CD8-positive, alpha-beta memory T cell (primary cell): ENCODE results near the gene CDK8. TPM values are rescaled to one million over a fixed set of nuclear protein-coding genes. Genes with fewer than 3 reads are reported as not detected.

ENCODE experiments used
- CTCF ChIA-PET: fragments of 350-600 bp; sonication (Branson Sonifier 250); formaldehyde crosslinking; loops from one replicate; lab custom pipeline; 2021; ENCODE audit warnings: antibody characterized with exemption; lab: Charles Lee
- POLR2A ChIA-PET: fragments of 350-600 bp; sonication (Branson Sonifier 250); formaldehyde crosslinking; loops from one replicate; lab custom pipeline; 2021; ENCODE audit warnings: antibody characterized with exemption; lab: Charles Lee
- DNase-seq, 5 donors: peaks; one replicate each; pipeline versions ENCODE4 v3.0.0 to v3.0.0-alpha.2; 2020 to 2022; ENCODE audit warnings: mixed read lengths in 1 of 5
- H3K27ac ChIP-seq: one replicate; pipeline ENCODE4 v1.7.0; 2013; ENCODE audit warnings: low read depth, mild to moderate bottlenecking, low read length, moderate library complexity
- H3K27me3 ChIP-seq: 2 replicates; pipeline ENCODE4 v1.7.0; 2013; ENCODE audit warnings: low read length, mild to moderate bottlenecking; ENCODE audit not compliant: insufficient read depth, poor library complexity, severe bottlenecking
- H3K36me3 ChIP-seq: 2 replicates; pipeline ENCODE4 v1.7.0; 2013; ENCODE audit warnings: mild to moderate bottlenecking, low read length, moderate library complexity; ENCODE audit not compliant: insufficient read depth
- H3K4me1 ChIP-seq: 2 replicates; pipeline ENCODE4 v1.7.0; 2013; ENCODE audit warnings: mild to moderate bottlenecking, low read length, moderate library complexity; ENCODE audit not compliant: insufficient read depth
- H3K4me3 ChIP-seq: 2 replicates; pipeline ENCODE4 v1.7.0; 2013; ENCODE audit warnings: mild to moderate bottlenecking, low read length
- H3K9me3 ChIP-seq: 2 replicates; pipeline ENCODE4 v1.7.0; 2013; ENCODE audit warnings: mild to moderate bottlenecking, low read length
- H3K27ac Mint-ChIP-seq, 8 donors: one replicate each; pipeline ENCODE4 v1.8.0; 2020 to 2021; ENCODE audit warnings: mixed read lengths in 8 of 8, mild to moderate bottlenecking in 6 of 8, inconsistent platforms in 3 of 8, moderate library complexity in 3 of 8
- H3K27me3 Mint-ChIP-seq, 2 donors: one replicate each; pipeline ENCODE4 v1.8.0; 2020 to 2021; ENCODE audit warnings: mixed read lengths in 2 of 2, mild to moderate bottlenecking in 1 of 2, moderate library complexity in 1 of 2
- H3K36me3 Mint-ChIP-seq, 3 donors: one replicate each; pipeline ENCODE4 v1.8.0; 2020 to 2021; ENCODE audit warnings: mixed read lengths in 3 of 3, inconsistent platforms in 1 of 3, mild to moderate bottlenecking in 1 of 3
- H3K4me1 Mint-ChIP-seq, 3 donors: one replicate each; pipeline ENCODE4 v1.8.0; 2020 to 2021; ENCODE audit warnings: mixed read lengths in 3 of 3, inconsistent platforms in 1 of 3, mild to moderate bottlenecking in 1 of 3
- H3K4me3 Mint-ChIP-seq, 7 donors: one replicate each; pipeline ENCODE4 v1.8.0; 2020 to 2021; ENCODE audit warnings: mixed read lengths in 7 of 7, mild to moderate bottlenecking in 6 of 7, moderate library complexity in 4 of 7, inconsistent platforms in 2 of 7
- H3K9me3 Mint-ChIP-seq, 5 donors: one replicate each; pipeline ENCODE4 v1.8.0; 2020 to 2022; ENCODE audit warnings: mixed read lengths in 5 of 5, mild to moderate bottlenecking in 3 of 5, moderate library complexity in 2 of 5, inconsistent platforms in 1 of 5
- polyA plus RNA-seq: library from polyadenylated mRNA; unstranded; fragments of 300-500 nt; fragmentation: Illumina TruSeq; gene quantifications from one replicate; pipeline ENCODE4 v1.2.3, GENCODE V29; 2021
- total RNA-seq, 2 experiments: library from RNA; stranded (reverse); gene quantifications; one replicate each; pipeline ENCODE4 v1.2.3, GENCODE V29; 2021

Gene CDK8
- total and polyA plus RNA-seq, 3 experiments from 2014 or later: 4.8 to 28.0 (median 27.9) TPM

- Histone ChIP-seq H3K4me3 (no peak overlapping the region), H3K36me3 (no peaks in the 10 kb centered on the region), H3K4me1 (peaks cover 10% of the 10 kb centered on the region), H3K27ac (no peak overlapping the region), H3K27me3 (no peaks in the 10 kb centered on the region), H3K9me3 (no peaks in the 10 kb centered on the region)
- ChIA-PET POLR2A (no interaction called here), CTCF (no interaction called here)
- peak in 2 of 5 donors; percentile 45 to 61 for DNase-seq
- no peaks in the 10 kb centered on the region for H3K27me3 Mint-ChIP-seq
- no peaks in the 10 kb centered on the region for H3K9me3 Mint-ChIP-seq
- H3K4me3 Mint-ChIP-seq: peak overlapping the region in 4 of 7 donors; percentile 13 to 38 (median 24)
- peaks cover 11 to 30% (median 22%) of the 10 kb centered on the region in 3 donors for H3K4me1 Mint-ChIP-seq
- H3K27ac Mint-ChIP-seq: peak overlapping the region; percentile 4 to 83 (median 30)
- H3K36me3 Mint-ChIP-seq: peaks cover 0 to 4% (median 2%) of the 10 kb centered on the region in 3 donors
These were observed 118.8 kb downstream of the CDK8 start for GRCh38 chr13:26372747-26373146.

GRCh38 chr13:26376430-26376829, 122.5 kb downstream of the CDK8 start:
- no peak for DNase-seq
- Histone ChIP-seq H3K4me3 (no peak overlapping the region), H3K27me3 (no peaks in the 10 kb centered on the region), H3K36me3 (no peaks in the 10 kb centered on the region), H3K4me1 (peaks cover 10% of the 10 kb centered on the region), H3K27ac (no peak overlapping the region), H3K9me3 (no peaks in the 10 kb centered on the region)
- H3K9me3 Mint-ChIP-seq: no peaks in the 10 kb centered on the region
- CTCF ChIA-PET: interaction anchor here (1.1 to 1.2 kb wide), 2 partner anchors 120 to 191 kb away, joined by 4 read pairs; no protein-coding TSS in a partner anchor
- no peak overlapping the region for H3K27ac Mint-ChIP-seq
- no peaks in the 10 kb centered on the region for H3K27me3 Mint-ChIP-seq
- H3K4me1 Mint-ChIP-seq: peaks cover 17 to 39% (median 29%) of the 10 kb centered on the region in 3 donors
- no peak overlapping the region for H3K4me3 Mint-ChIP-seq
- no peaks in the 10 kb centered on the region for H3K36me3 Mint-ChIP-seq
- POLR2A ChIA-PET: no interaction called here

GRCh38 chr13:26377038-26377437, 123.1 kb downstream of the CDK8 start:
- Histone ChIP-seq H3K4me1 (peaks cover 10% of the 10 kb centered on the region), H3K27ac (no peak overlapping the region), H3K4me3 (no peak overlapping the region), H3K36me3 (no peaks in the 10 kb centered on the region), H3K9me3 (no peaks in the 10 kb centered on the region), H3K27me3 (no peaks in the 10 kb centered on the region)
- Mint-ChIP-seq H3K4me3 (no peak overlapping the region), H3K27me3 (no peaks in the 10 kb centered on the region), H3K36me3 (no peaks in the 10 kb centered on the region), H3K27ac (peak overlapping the region in 1 of 8 donors; percentile 40), H3K9me3 (no peaks in the 10 kb centered on the region), H3K4me1 (peaks cover 22 to 41% (median 31%) of the 10 kb centered on the region in 3 donors)
- DNase-seq: no peak
- CTCF ChIA-PET: interaction anchor here (1.1 to 1.2 kb wide), 2 partner anchors 119 to 192 kb away, joined by 4 read pairs; no protein-coding TSS in a partner anchor
- POLR2A ChIA-PET: no interaction called here

DNA sequence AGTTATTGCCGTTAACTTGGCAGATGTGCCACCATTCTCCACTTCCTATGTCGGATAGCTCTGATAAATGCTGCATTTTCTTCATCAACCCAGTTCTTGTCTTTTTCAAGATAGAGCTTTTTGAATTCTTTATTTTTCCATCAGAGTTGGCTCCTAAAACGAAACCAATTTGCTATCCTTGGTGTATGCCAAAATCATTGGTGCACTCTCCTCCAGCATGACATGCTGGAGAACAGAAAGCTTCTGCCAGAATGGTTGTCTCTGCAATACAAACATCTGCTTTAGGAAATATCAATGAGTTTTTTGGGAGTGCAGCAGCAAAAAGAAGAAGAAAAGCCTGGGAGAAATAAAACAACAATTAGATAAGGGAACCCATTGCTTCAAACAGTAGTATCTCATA, 124.2 kb downstream of the CDK8 start:
- Histone ChIP-seq H3K27ac (no peak overlapping the region), H3K4me3 (no peak overlapping the region), H3K27me3 (no peaks in the 10 kb centered on the region), H3K4me1 (peaks cover under 1% of the 10 kb centered on the region), H3K9me3 (no peaks in the 10 kb centered on the region), H3K36me3 (no peaks in the 10 kb centered on the region)
- Mint-ChIP-seq H3K9me3 (no peaks in the 10 kb centered on the region), H3K4me1 (peaks cover 21 to 31% (median 28%) of the 10 kb centered on the region in 3 donors), H3K27me3 (no peaks in the 10 kb centered on the region), H3K4me3 (no peak overlapping the region), H3K36me3 (peaks cover 0 to 5% (median 3%) of the 10 kb centered on the region in 3 donors), H3K27ac (no peak overlapping the region)
- ChIA-PET CTCF (no interaction called here), POLR2A (no interaction called here)
- DNase-seq: no peak

DNA sequence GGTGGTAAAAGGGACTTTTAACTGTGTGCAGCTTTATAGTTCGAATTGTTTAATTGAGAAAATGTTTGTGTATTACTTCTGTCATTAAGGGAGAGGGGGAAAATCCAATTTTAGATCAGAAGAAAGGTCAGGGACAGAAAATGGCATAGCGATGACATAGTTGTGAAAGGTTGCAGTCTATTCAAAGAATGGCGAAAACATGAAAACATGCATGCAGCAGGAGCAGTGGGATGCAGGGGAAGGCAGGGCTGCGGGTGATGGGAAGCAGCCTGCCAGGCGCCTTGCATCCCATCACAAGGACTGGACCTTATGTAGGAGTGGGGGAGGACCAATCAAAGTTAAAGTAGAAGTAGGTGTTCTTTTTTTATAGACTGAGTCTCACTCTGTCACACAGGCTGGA, 125.9 kb downstream of the CDK8 start:
- H3K4me3 Mint-ChIP-seq: no peak overlapping the region
- no peak overlapping the region for H3K4me3 ChIP-seq
- no peaks in the 10 kb centered on the region for H3K9me3 ChIP-seq
- peaks cover 0 to 7% (median 6%) of the 10 kb centered on the region in 3 donors for H3K36me3 Mint-ChIP-seq
- POLR2A ChIA-PET: no interaction called here
- H3K4me1 ChIP-seq: no peaks in the 10 kb centered on the region
- H3K27me3 Mint-ChIP-seq: no peaks in the 10 kb centered on the region
- no peaks in the 10 kb centered on the region for H3K9me3 Mint-ChIP-seq
- H3K27ac ChIP-seq: no peak overlapping the region
- H3K27ac Mint-ChIP-seq: peak overlapping the region in 1 of 8 donors; percentile 47
- H3K36me3 ChIP-seq: no peaks in the 10 kb centered on the region
- DNase-seq: no peak
- CTCF ChIA-PET: no interaction called here
- no peaks in the 10 kb centered on the region for H3K27me3 ChIP-seq
- H3K4me1 Mint-ChIP-seq: peaks cover 20 to 29% (median 26%) of the 10 kb centered on the region in 3 donors

DNA sequence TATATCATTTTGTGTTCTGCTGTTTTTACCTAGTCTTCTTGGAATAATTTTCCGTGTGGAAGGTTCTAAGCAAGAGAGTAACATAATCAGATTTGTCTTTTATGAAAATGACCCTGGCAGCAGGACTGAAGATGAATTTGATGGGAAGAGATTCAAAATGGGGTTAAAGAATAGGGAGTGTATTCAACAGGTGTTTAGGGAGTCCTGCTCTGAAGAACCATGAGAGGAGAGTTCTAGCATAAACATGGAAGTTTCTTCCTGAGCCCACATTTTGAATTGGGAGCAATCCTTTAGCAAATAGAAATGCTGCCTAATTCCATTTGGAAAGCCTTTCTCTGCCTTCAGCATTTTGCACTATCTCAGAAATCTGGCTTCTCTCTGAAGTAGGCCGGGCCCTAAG, 127.0 kb downstream of the CDK8 start:
- Mint-ChIP-seq H3K27ac (peak overlapping the region in 2 of 8 donors; percentile 23 to 69), H3K4me3 (peak overlapping the region in 1 of 7 donors; percentile 15), H3K4me1 (peaks cover 20 to 29% (median 26%) of the 10 kb centered on the region in 3 donors), H3K27me3 (no peaks in the 10 kb centered on the region), H3K9me3 (no peaks in the 10 kb centered on the region), H3K36me3 (peaks cover 0 to 11% (median 7%) of the 10 kb centered on the region in 3 donors)
- POLR2A ChIA-PET: no interaction called here
- no peak for DNase-seq
- Histone ChIP-seq H3K27me3 (no peaks in the 10 kb centered on the region), H3K27ac (no peak overlapping the region), H3K4me1 (no peaks in the 10 kb centered on the region), H3K4me3 (no peak overlapping the region), H3K36me3 (no peaks in the 10 kb centered on the region), H3K9me3 (no peaks in the 10 kb centered on the region)
- CTCF ChIA-PET: no interaction called here

- POLR2A ChIA-PET: no interaction called here
- Histone ChIP-seq H3K27ac (no peak overlapping the region), H3K9me3 (no peaks in the 10 kb centered on the region), H3K4me3 (no peak overlapping the region), H3K4me1 (no peaks in the 10 kb centered on the region), H3K36me3 (no peaks in the 10 kb centered on the region), H3K27me3 (no peaks in the 10 kb centered on the region)
- Mint-ChIP-seq H3K4me3 (no peak overlapping the region), H3K27me3 (no peaks in the 10 kb centered on the region), H3K9me3 (no peaks in the 10 kb centered on the region), H3K36me3 (peaks cover 0 to 25% (median 16%) of the 10 kb centered on the region in 3 donors), H3K27ac (peak overlapping the region in 1 of 8 donors; percentile 2), H3K4me1 (peaks cover 20 to 26% (median 26%) of the 10 kb centered on the region in 3 donors)
- no peak for DNase-seq
- CTCF ChIA-PET: no interaction called here
These were observed 128.4 kb downstream of the CDK8 start for GRCh38 chr13:26382366-26382765.

DNA sequence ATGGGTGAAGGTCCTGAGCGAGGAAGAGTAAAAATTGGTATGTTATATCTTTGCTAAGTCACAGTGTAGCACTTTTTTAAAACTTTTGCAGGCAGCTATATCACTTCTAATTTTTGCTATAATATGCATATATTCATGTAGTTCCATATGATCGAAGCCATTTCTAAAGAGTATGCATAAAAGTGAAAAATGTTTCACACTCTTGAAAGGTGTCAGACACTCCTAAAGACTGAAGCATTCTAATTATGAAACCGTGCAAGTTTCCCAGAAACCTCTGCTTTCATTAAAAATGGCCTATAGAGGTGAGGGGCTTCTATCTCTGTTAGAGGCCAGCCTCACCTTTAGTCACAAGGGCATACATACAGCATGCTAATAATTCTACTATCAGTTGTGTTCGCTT, 128.9 kb downstream of the CDK8 start:
- peaks cover 20 to 26% (median 25%) of the 10 kb centered on the region in 3 donors for H3K4me1 Mint-ChIP-seq
- no peaks in the 10 kb centered on the region for H3K27me3 Mint-ChIP-seq
- ChIA-PET POLR2A (no interaction called here), CTCF (no interaction called here)
- H3K27ac ChIP-seq: no peak overlapping the region
- no peak overlapping the region for H3K4me3 Mint-ChIP-seq
- no peaks in the 10 kb centered on the region for H3K9me3 ChIP-seq
- H3K9me3 Mint-ChIP-seq: no peaks in the 10 kb centered on the region
- H3K4me1 ChIP-seq: no peaks in the 10 kb centered on the region
- no peak for DNase-seq
- H3K36me3 ChIP-seq: peaks cover 2% of the 10 kb centered on the region
- H3K27ac Mint-ChIP-seq: no peak overlapping the region
- H3K4me3 ChIP-seq: no peak overlapping the region
- H3K27me3 ChIP-seq: no peaks in the 10 kb centered on the region
- peaks cover 0 to 29% (median 20%) of the 10 kb centered on the region in 3 donors for H3K36me3 Mint-ChIP-seq
